ENCODE data around the gene TRAF7. TPM values are rescaled to one million over a fixed set of nuclear protein-coding genes. Genes with fewer than 3 reads are reported as not detected.

The TRAF7 gene
- total RNA-seq, 1 experiment from 2014 or later, result 160 TPM

DNA sequence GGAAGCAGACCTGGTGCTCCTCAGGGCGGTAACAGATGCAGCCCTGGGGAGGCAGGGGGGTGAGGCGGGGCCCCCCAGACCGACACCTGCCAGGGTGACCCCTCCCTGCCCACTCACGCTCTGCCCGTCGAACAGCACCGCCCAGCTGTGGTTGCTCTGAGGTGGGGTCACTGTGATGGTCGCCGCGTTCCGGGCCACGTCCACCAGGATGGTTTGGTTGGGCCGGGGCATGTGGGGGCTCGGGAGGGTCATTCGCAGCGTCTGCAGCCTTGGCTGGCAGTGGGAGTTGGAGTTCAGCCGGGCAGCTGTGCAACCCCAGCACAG is 54.4 kb downstream of the TRAF7 start (continued):
- TF ChIP-seq, protein P1, sequence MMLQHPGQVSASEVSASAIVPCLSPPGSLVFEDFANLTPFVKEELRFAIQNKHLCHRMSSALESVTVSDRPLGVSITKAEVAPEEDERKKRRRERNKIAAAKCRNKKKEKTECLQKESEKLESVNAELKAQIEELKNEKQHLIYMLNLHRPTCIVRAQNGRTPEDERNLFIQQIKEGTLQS (IDR thresholded peaks at IDR 0.05), result no peak

DNA sequence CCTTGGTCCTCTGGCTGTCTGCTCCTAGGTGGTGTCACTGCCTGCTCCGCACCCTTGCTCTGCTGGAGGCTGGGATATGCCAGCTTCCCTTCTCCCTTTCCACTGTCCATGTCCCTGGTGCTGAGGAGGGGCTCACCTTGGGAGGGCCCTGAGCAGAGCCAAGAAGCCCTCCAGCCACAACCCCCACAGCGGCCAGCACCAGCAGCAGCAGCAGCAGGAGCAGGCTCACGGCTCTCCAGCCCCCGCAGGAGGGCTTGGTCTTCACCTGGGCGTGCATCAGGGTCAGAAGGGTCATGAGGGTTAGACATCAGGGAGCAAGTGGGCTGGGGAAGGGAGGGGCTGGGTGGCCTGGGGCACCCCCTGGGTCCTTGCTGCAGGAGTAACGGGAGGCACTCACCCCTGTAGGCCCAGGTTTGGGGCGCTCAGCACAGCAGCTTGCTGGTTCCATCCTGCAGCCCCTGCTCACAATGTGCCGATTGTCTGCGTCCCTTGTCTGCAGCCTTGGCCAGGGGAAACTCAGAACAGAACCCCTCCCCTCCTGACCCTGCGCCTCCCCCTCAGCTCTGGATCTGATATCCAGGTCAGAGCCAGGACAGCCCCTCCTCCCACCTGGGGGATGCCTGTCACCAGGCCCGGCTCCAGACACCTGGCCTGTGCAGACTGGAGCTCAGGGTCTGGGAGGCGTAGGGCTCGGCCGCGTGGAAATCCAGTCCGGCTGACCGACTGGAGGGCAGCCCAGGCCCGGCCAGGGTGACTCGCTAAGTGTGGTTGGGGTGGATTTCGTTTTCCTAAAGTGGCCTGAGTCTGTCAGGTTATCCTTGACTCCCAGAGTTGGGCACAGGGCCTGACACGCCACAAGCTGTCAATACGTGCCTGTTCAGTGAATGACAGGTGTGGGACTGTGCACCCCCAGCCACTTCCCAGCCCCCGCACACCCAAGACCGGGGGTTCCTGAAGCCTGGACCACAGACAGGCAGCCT is 55.1 kb downstream of the TRAF7 start, which contains the start of gene BRICD5:
Gene BRICD5 (minus strand): TSS at position 478 of the 980 bp plus-strand sequence. CDS start 30 bp downstream, at position 448.
- Histone ChIP-seq H3K79me2 (ENCODE audit: insufficient read depth, low read length) (peaks cover 52% of the 10 kb centered on the region), H4K20me1 (ENCODE audit: insufficient read depth) (peaks cover 9% of the 10 kb centered on the region; the same call in 1 of the 2 replicates), H2AFZ (ENCODE audit: low read depth, low read length, poor library complexity, severe bottlenecking) (no peak within 1 kb of the TSS), H3K27me3 (ENCODE audit: insufficient read depth, low read length) (no peaks in the 10 kb centered on the region), H3K9ac (ENCODE audit: low read length) (no peak within 1 kb of the TSS), H3K4me2 (ENCODE audit: low read length) (no peak within 1 kb of the TSS), H3K9me2 (ENCODE audit: insufficient read depth) (no peaks in the 10 kb centered on the region), H3K4me1 (ENCODE audit: control insufficient read depth in 1 of 2, insufficient read depth in 2 of 2, low read length in 2 of 2) (peaks cover 16 to 40% of the 10 kb centered on the region in 2 experiments), H3K9me3 (ENCODE audit: control insufficient read depth in 1 of 2, insufficient read depth in 1 of 2, low read depth in 1 of 2, low read length in 2 of 2) (no peaks in the 10 kb centered on the region), H3K4me3 (replicated peaks in 1 of 2; ENCODE audit: low read depth in 1 of 2, low read length in 2 of 2) (no peak within 1 kb of the TSS), H3K36me3 (ENCODE audit: control insufficient read depth in 1 of 2, insufficient read depth in 2 of 2, low read length in 2 of 2) (peaks cover 4 to 33% of the 10 kb centered on the region in 2 experiments; a peak in 3 of 4 replicates), H3K27ac (ENCODE audit: low read depth, low read length) (peak within 1 kb of the TSS; percentile 98)
- POLR2A ChIA-PET, result no interaction called here
- ATAC-seq, result no peak
- no TSS peak for BruUV-seq (replicated peaks)
- CTCF ChIA-PET, result no interaction called here
- DNase-seq (ENCODE audit: low read depth, low spot score), result no peak
- RAD21 ChIA-PET (ENCODE audit: low non-redundant PET in 1 of 2, low total read pairs in 2 of 2, uncharacterized antibody in 2 of 2, unreplicated experiment in 2 of 2), result no interaction called here
- TF ChIP-seq, protein P2, sequence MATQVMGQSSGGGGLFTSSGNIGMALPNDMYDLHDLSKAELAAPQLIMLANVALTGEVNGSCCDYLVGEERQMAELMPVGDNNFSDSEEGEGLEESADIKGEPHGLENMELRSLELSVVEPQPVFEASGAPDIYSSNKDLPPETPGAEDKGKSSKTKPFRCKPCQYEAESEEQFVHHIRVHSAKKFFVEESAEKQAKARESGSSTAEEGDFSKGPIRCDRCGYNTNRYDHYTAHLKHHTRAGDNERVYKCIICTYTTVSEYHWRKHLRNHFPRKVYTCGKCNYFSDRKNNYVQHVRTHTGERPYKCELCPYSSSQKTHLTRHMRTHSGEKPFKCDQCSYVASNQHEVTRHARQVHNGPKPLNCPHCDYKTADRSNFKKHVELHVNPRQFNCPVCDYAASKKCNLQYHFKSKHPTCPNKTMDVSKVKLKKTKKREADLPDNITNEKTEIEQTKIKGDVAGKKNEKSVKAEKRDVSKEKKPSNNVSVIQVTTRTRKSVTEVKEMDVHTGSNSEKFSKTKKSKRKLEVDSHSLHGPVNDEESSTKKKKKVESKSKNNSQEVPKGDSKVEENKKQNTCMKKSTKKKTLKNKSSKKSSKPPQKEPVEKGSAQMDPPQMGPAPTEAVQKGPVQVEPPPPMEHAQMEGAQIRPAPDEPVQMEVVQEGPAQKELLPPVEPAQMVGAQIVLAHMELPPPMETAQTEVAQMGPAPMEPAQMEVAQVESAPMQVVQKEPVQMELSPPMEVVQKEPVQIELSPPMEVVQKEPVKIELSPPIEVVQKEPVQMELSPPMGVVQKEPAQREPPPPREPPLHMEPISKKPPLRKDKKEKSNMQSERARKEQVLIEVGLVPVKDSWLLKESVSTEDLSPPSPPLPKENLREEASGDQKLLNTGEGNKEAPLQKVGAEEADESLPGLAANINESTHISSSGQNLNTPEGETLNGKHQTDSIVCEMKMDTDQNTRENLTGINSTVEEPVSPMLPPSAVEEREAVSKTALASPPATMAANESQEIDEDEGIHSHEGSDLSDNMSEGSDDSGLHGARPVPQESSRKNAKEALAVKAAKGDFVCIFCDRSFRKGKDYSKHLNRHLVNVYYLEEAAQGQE (IDR thresholded peaks at IDR 0.05; ENCODE audit: low read depth), result no peak
- TF ChIP-seq, protein P3, sequence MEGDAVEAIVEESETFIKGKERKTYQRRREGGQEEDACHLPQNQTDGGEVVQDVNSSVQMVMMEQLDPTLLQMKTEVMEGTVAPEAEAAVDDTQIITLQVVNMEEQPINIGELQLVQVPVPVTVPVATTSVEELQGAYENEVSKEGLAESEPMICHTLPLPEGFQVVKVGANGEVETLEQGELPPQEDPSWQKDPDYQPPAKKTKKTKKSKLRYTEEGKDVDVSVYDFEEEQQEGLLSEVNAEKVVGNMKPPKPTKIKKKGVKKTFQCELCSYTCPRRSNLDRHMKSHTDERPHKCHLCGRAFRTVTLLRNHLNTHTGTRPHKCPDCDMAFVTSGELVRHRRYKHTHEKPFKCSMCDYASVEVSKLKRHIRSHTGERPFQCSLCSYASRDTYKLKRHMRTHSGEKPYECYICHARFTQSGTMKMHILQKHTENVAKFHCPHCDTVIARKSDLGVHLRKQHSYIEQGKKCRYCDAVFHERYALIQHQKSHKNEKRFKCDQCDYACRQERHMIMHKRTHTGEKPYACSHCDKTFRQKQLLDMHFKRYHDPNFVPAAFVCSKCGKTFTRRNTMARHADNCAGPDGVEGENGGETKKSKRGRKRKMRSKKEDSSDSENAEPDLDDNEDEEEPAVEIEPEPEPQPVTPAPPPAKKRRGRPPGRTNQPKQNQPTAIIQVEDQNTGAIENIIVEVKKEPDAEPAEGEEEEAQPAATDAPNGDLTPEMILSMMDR (IDR thresholded peaks at IDR 0.05 in 2 of 3, conservative IDR thresholded peaks at IDR 0.05 in 1 of 3; ENCODE audit: borderline replicate concordance in 1 of 3, insufficient read depth in 1 of 3, low read depth in 2 of 3, low read length in 2 of 3), result no peak
- TF ChIP-seq EGR1 (IDR thresholded peaks at IDR 0.05; ENCODE audit: low read depth) (no peak), ELF1 (IDR thresholded peaks at IDR 0.05; ENCODE audit: borderline replicate concordance, low read depth) (no peak), POLR2AphosphoS5 (IDR thresholded peaks at IDR 0.05; ENCODE audit: low read depth, low read length) (peak; percentile 36)
- intact Hi-C loops (cut with micrococcal nuclease), result no loop called here
